ENCODE data around the gene FOLR3. TPM values are rescaled to one million over a fixed set of nuclear protein-coding genes. Genes with fewer than 3 reads are reported as not detected.

FOLR3 gene
- total and polyA plus RNA-seq, 2 of the 4 experiments (the other 2 are of a cell fraction) = 0.29 to 0.36 TPM

GRCh38 chr11:72123117-72123653, 12.3 kb upstream of the FOLR3 start:
- no peaks in the 10 kb centered on the region for H3K79me1 ChIP-seq (ENCODE audit: low read depth in 1 of 2, low read length in 2 of 2)
- no peaks in the 10 kb centered on the region for H3K4me1 ChIP-seq (ENCODE audit: control insufficient read depth, insufficient read depth, low read length)
- ChIA-PET CTCF (no interaction called here), POLR2A (ENCODE audit: unreplicated experiment) (no interaction called here)
- no peak overlapping the region for H2BK15ac ChIP-seq (ENCODE audit: low read depth, low read length)
- in situ Hi-C loops (cut with MboI; ENCODE audit: low sequenced_read_pairs) (no loop called here), dilution Hi-C loops (cut with HindIII; ENCODE audit: low sequenced_read_pairs, unreplicated experiment) (no loop called here), intact Hi-C loops (cut with micrococcal nuclease) (no loop called here)
- H4K91ac ChIP-seq (ENCODE audit: insufficient read depth, low read depth, low read length) = no peak overlapping the region
- H3K27ac ChIP-seq (ENCODE audit: insufficient read depth, low read length) = no peak overlapping the region
- no peak overlapping the region for H2BK120ac ChIP-seq (ENCODE audit: low read depth, low read length)
- no peak overlapping the region for H3K9ac ChIP-seq (ENCODE audit: low read depth, low read length)
- no peak for TF ChIP-seq NFE2L2 (IDR thresholded peaks at IDR 0.05; ENCODE audit: low read depth, low read length)
- no peak for TF ChIP-seq RCOR1 (IDR thresholded peaks at IDR 0.05; ENCODE audit: insufficient replicate concordance, low read length)
- TF ChIP-seq MAFK (IDR thresholded peaks at IDR 0.05; ENCODE audit: low read depth, low read length) = no peak
- no peak for TF ChIP-seq RAD21 (IDR thresholded peaks at IDR 0.05; ENCODE audit: low read length)
- TF ChIP-seq CHD1 (IDR thresholded peaks at IDR 0.05; ENCODE audit: low read depth, low read length) = no peak
- TF ChIP-seq CEBPB (IDR thresholded peaks at IDR 0.05; ENCODE audit: low read depth, low read length) = no peak
- no peak for TF ChIP-seq ELK1 (IDR thresholded peaks at IDR 0.05; ENCODE audit: borderline replicate concordance, low read depth, low read length)
- no peak for TF ChIP-seq CTCF (conservative IDR thresholded peaks at IDR 0.05; ENCODE audit: low read depth, low read length)
- no peak for TF ChIP-seq MAZ (IDR thresholded peaks at IDR 0.05; ENCODE audit: borderline replicate concordance, low read depth, low read length)
- BruUV-seq (replicated peaks) = no TSS peak
- no peak overlapping the region for H3K23ac ChIP-seq (ENCODE audit: low read depth, low read length)
- no peak overlapping the region for H3K56ac ChIP-seq (ENCODE audit: extremely low read depth, insufficient read depth, low read length)
- no peaks in the 10 kb centered on the region for H3K9me3 ChIP-seq (ENCODE audit: control insufficient read depth, insufficient read depth, low read length)
- no peak for ATAC-seq (ENCODE audit: low read depth)
- no peaks in the 10 kb centered on the region for H3K36me3 ChIP-seq (ENCODE audit: control insufficient read depth, insufficient read depth, low read length)
- no peak overlapping the region for H2BK20ac ChIP-seq (ENCODE audit: low read depth, low read length)
- no peak overlapping the region for H3K14ac ChIP-seq (replicated peaks; ENCODE audit: low read depth, low read length)
- no peak for DNase-seq
- H4K8ac ChIP-seq (ENCODE audit: low read depth in 2 of 2, low read length in 2 of 2) = no peak overlapping the region
- H4K20me1 ChIP-seq (ENCODE audit: insufficient read depth, low read length) = no peaks in the 10 kb centered on the region
- H3K9me1 ChIP-seq (ENCODE audit: insufficient read depth, low read length) = no peaks in the 10 kb centered on the region
- H2BK5ac ChIP-seq (ENCODE audit: low read depth, low read length, poor library complexity, severe bottlenecking) = no peak overlapping the region
- WGBS, 2 experiments (ENCODE audit: extremely low coverage in 2 of 2, insufficient read length in 1 of 2) = no CpG with 5 or more reads among the region's 3 CpGs
- H2AFZ ChIP-seq (replicated peaks; ENCODE audit: low read length, poor library complexity) = no peak overlapping the region
- H2AK9ac ChIP-seq (replicated peaks; ENCODE audit: low read depth, low read length, poor library complexity) = no peak overlapping the region
- H3K27me3 ChIP-seq (ENCODE audit: control insufficient read depth, insufficient read depth, low read length) = peaks cover 2% of the 10 kb centered on the region; the same call in 1 of the 2 replicates
- no peak overlapping the region for H3K4ac ChIP-seq (ENCODE audit: low read depth, low read length)
- no peak overlapping the region for H3K4me2 ChIP-seq (ENCODE audit: low read depth, low read length)
- no peak overlapping the region for H2AK5ac ChIP-seq (ENCODE audit: low read depth, low read length)
- H3K18ac ChIP-seq (ENCODE audit: low read depth, low read length) = no peak overlapping the region
- H3K4me3 ChIP-seq (ENCODE audit: insufficient read depth, low read depth, low read length) = no peak overlapping the region
- H4K5ac ChIP-seq (ENCODE audit: low read depth, low read length) = no peak overlapping the region

Measured in IMR-90 (cell line).